ENCODE measurements around the gene PLEKHA8. TPM values are rescaled to one million over a fixed set of nuclear protein-coding genes. Genes with fewer than 3 reads are reported as not detected.

Gene PLEKHA8
- total RNA-seq, 4 donors from 2014 or later: 5.7 to 12.4 (median 7.2) TPM

DNA sequence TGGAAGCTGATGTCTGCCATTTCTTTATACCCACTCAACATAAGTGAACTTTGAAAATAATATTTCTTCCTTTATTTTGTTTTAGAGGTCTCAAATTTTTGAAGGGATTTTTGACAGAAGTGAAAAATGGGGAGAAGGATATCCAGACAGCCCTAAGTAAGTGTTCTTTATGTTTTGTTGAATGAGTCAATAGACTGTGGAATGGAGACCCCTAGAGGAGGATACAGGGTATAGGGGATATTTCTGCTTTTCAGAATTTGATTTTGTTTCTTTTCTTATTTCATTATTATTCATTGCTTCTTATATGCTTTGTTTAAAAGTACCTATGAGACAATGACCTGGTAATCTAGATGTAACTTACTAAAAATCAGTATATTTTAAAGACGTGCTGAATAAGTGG, 34.4 kb downstream of the PLEKHA8 start:
- no peak overlapping the region for H3K4me3 ChIP-seq

DNA sequence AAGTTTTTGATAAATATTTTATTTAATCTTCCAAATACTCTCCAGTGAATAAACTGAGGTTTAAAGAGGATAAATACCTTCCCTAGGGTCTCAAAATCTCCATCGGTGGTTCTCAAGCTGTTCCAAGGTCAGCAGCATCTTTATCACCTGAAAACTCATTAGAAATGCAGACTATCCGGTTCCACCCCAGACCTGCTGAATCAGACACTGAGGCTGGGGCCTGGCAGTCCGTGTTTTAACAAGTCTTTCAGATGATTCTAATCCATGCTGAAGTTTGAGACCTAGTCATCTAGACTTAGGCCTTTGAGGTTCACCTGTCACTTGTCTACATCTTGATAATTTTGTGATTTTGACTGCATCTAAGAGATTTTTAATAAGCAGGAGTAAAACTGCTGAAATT, 37.5 kb downstream of the PLEKHA8 start:
- no peaks in the 10 kb centered on the region for H3K27me3 ChIP-seq
- no peak for DNase-seq (ENCODE audit: low spot score in 2 of 2)
- TF ChIP-seq EP300 (IDR thresholded peaks at IDR 0.05) (no peak), POLR2AphosphoS5 (IDR thresholded peaks at IDR 0.05) (no peak), POLR2A (IDR thresholded peaks at IDR 0.05) (no peak), CTCF (IDR thresholded peaks at IDR 0.05) (no peak)
- no peaks in the 10 kb centered on the region for H3K36me3 ChIP-seq
- H3K27ac ChIP-seq: no peak overlapping the region
- WGBS: 54% methylated on average over 3 of the region's 3 CpGs
- H3K9me3 ChIP-seq: no peaks in the 10 kb centered on the region
- no peak overlapping the region for H3K4me3 ChIP-seq
- peaks cover 15% of the 10 kb centered on the region for H3K4me1 ChIP-seq

More for the DNA sequence above, 34.4 kb downstream of the PLEKHA8 start:
- H3K36me3 ChIP-seq: peaks cover 4% of the 10 kb centered on the region
- peaks cover 7% of the 10 kb centered on the region for H3K4me1 ChIP-seq
- no peak for TF ChIP-seq EP300 (IDR thresholded peaks at IDR 0.05)
- peak in 1 of 2 donors; percentile 3 for TF ChIP-seq CTCF (IDR thresholded peaks at IDR 0.05)
- DNase-seq (ENCODE audit: low spot score in 2 of 2): no peak
- WGBS: 71% methylated on average over 1 of the region's 1 CpG
- no peaks in the 10 kb centered on the region for H3K27me3 ChIP-seq
- no peak overlapping the region for H3K27ac ChIP-seq
- no peaks in the 10 kb centered on the region for H3K9me3 ChIP-seq

DNA sequence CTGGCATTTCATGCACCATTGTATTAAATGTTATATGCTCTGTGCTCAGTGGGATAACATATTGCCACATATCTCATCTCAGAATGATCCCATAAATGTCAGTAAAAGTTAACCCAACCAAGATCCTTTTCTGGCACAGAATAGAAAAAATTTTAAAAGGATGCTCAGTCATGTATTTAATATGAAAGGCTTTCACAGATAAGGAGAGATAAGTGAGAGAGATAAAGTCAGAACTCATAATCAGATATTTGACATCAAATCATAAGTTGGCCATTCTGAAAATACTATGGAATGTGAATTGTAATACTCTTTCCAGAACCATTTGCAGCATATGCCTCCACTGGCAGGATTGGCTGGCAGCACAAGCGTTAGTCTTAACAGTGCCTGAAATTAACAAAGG, 38.5 kb downstream of the PLEKHA8 start:
- WGBS: 87% methylated on average over 1 of the region's 1 CpG
- Histone ChIP-seq H3K27ac (no peak overlapping the region), H3K36me3 (peaks cover 3% of the 10 kb centered on the region), H3K9me3 (no peaks in the 10 kb centered on the region), H3K27me3 (no peaks in the 10 kb centered on the region), H3K4me1 (peaks cover 15% of the 10 kb centered on the region), H3K4me3 (no peak overlapping the region)
- no peak for TF ChIP-seq EP300 (IDR thresholded peaks at IDR 0.05)
- no peak for TF ChIP-seq CTCF (IDR thresholded peaks at IDR 0.05)
- no peak for TF ChIP-seq POLR2A (IDR thresholded peaks at IDR 0.05)
- TF ChIP-seq POLR2AphosphoS5 (IDR thresholded peaks at IDR 0.05): no peak
- DNase-seq (ENCODE audit: low spot score in 2 of 2): no peak

- Histone ChIP-seq H3K9me3 (no peaks in the 10 kb centered on the region), H3K36me3 (peaks cover 3% of the 10 kb centered on the region), H3K27me3 (no peaks in the 10 kb centered on the region), H3K4me3 (no peak overlapping the region), H3K4me1 (peaks cover 15% of the 10 kb centered on the region), H3K27ac (peak overlapping the region; percentile 29)
- TF ChIP-seq EP300 (IDR thresholded peaks at IDR 0.05): no peak
- TF ChIP-seq POLR2A (IDR thresholded peaks at IDR 0.05): no peak
- TF ChIP-seq CTCF (IDR thresholded peaks at IDR 0.05): no peak
- no peak for TF ChIP-seq POLR2AphosphoS5 (IDR thresholded peaks at IDR 0.05)
- DNase-seq (ENCODE audit: low spot score in 2 of 2): no peak
Measured at GRCh38 chr7:30068117-30068516, 39.9 kb downstream of the PLEKHA8 start.

- no peaks in the 10 kb centered on the region for H3K9me3 ChIP-seq
- WGBS: 93% methylated on average over 5 of the region's 5 CpGs
Measured at GRCh38 chr7:30069096-30069867, 41.1 kb downstream of the PLEKHA8 start.

More at GRCh38 chr7:30069096-30069867, 41.1 kb downstream of the PLEKHA8 start:
- TF ChIP-seq EP300 (IDR thresholded peaks at IDR 0.05) (no peak), CTCF (IDR thresholded peaks at IDR 0.05) (no peak), POLR2AphosphoS5 (IDR thresholded peaks at IDR 0.05) (no peak), POLR2A (IDR thresholded peaks at IDR 0.05) (no peak)
- no peaks in the 10 kb centered on the region for H3K27me3 ChIP-seq
- H3K4me3 ChIP-seq: no peak overlapping the region
- DNase-seq (ENCODE audit: low spot score in 2 of 2): no peak
- no peak overlapping the region for H3K27ac ChIP-seq
- H3K36me3 ChIP-seq: peaks cover 3% of the 10 kb centered on the region
- H3K4me1 ChIP-seq: peaks cover 15% of the 10 kb centered on the region

All from suprapubic skin (tissue), 4 donors.